HepG2 (cell line): ENCODE measurements around the gene G6PD. TPM values are rescaled to one million over a fixed set of nuclear protein-coding genes. Genes with fewer than 3 reads are reported as not detected.

Experiments
- AGO2 ChIP-seq: fragments of 200-400 bp; formaldehyde crosslinking; optimal IDR thresholded peaks from 2 replicates; pipeline ENCODE3; 2017; ENCODE audit warnings: mild to moderate bottlenecking, low read depth, low read length, moderate library complexity
- ARID2 ChIP-seq: sonication (generic); formaldehyde crosslinking; IDR thresholded peaks from 2 replicates; pipeline ENCODE4 v1.8.1; 2022; ENCODE audit warnings: mild to moderate bottlenecking, missing genetic modification reagents, borderline replicate concordance
- HNRNPK ChIP-seq: fragments of 200-400 bp; formaldehyde crosslinking; IDR thresholded peaks from 2 replicates; pipeline ENCODE4 v1.6.1; 2018; ENCODE audit warnings: low read length, low read depth, moderate library complexity, mild to moderate bottlenecking; ENCODE audit not compliant: poor library complexity, severe bottlenecking
- HNRNPL ChIP-seq: fragments of 200-400 bp; formaldehyde crosslinking; IDR thresholded peaks from 2 replicates; pipeline ENCODE4 v1.6.1; 2017; ENCODE audit warnings: mild to moderate bottlenecking, low read depth, low read length
- HOXA3 ChIP-seq: sonication (generic); formaldehyde crosslinking; IDR thresholded peaks from 2 replicates; pipeline ENCODE4 v1.5.0; 2020; ENCODE audit warnings: missing genetic modification reagents
- MATR3 ChIP-seq: sonication (generic); formaldehyde crosslinking; IDR thresholded peaks from 2 replicates; pipeline ENCODE4 v1.4.0; 2020; ENCODE audit warnings: missing genetic modification reagents
- MBNL3 ChIP-seq: fragments of 250-450 bp; sonication (Bioruptor Pico); conservative IDR thresholded peaks from 2 replicates; pipeline ENCODE4 v1.8.0; 2022; ENCODE audit warnings: mild to moderate bottlenecking, inconsistent platforms
- NFYB ChIP-seq: sonication (generic); formaldehyde crosslinking; IDR thresholded peaks from 2 replicates; pipeline ENCODE4 v1.4.0; 2020; ENCODE audit warnings: missing genetic modification reagents
- PHF21A ChIP-seq: sonication (generic); formaldehyde crosslinking; IDR thresholded peaks from 2 replicates; pipeline ENCODE4 v1.5.0; 2020; ENCODE audit warnings: mild to moderate bottlenecking, missing genetic modification reagents
- PPARG ChIP-seq: conservative IDR thresholded peaks from 2 replicates; pipeline ENCODE4 v1.6.1; 2016; ENCODE audit warnings: missing biosample characterization, missing genetic modification reagents
- REXO4 ChIP-seq: sonication (generic); formaldehyde crosslinking; IDR thresholded peaks from 2 replicates; pipeline ENCODE4 v1.8.0; 2022; ENCODE audit warnings: missing genetic modification reagents, mild to moderate bottlenecking, borderline replicate concordance
- SIN3A ChIP-seq: IDR thresholded peaks from 2 replicates; pipeline ENCODE4 v1.6.1; 2011; ENCODE audit warnings: low read depth, mild to moderate bottlenecking, control low read depth, low read length, borderline replicate concordance
- TBX3 ChIP-seq: fragments of 450-650 bp; IDR thresholded peaks from 2 replicates; pipeline ENCODE4 v1.6.1; 2017; ENCODE audit warnings: antibody characterized with exemption, mild to moderate bottlenecking, inconsistent platforms, borderline replicate concordance
- TGIF2 ChIP-seq: IDR thresholded peaks from 2 replicates; pipeline ENCODE4 v1.6.1; 2016; ENCODE audit warnings: control low read depth, missing compliant biosample characterization
- ZNF256 ChIP-seq: sonication (generic); formaldehyde crosslinking; conservative IDR thresholded peaks from 2 replicates; pipeline ENCODE4 v1.4.0; 2020; ENCODE audit warnings: missing genetic modification reagents
- ZNF451 ChIP-seq: sonication (generic); formaldehyde crosslinking; IDR thresholded peaks from 2 replicates; pipeline ENCODE4 v1.5.0; 2020; ENCODE audit warnings: mild to moderate bottlenecking, missing genetic modification reagents
- ZNF468 ChIP-seq: sonication (generic); formaldehyde crosslinking; IDR thresholded peaks from 2 replicates; pipeline ENCODE4 v1.8.0; 2022; ENCODE audit warnings: mild to moderate bottlenecking, moderate library complexity, missing genetic modification reagents
- ZNF530 ChIP-seq: sonication (generic); formaldehyde crosslinking; IDR thresholded peaks from 2 replicates; pipeline ENCODE4 v1.5.0; 2020; ENCODE audit warnings: low read depth, mild to moderate bottlenecking, missing genetic modification reagents
- ZNF543 ChIP-seq: sonication (generic); formaldehyde crosslinking; IDR thresholded peaks from 2 replicates; pipeline ENCODE4 v1.4.0; 2020; ENCODE audit warnings: mild to moderate bottlenecking, missing genetic modification reagents
- ZNF598 ChIP-seq: sonication (generic); formaldehyde crosslinking; IDR thresholded peaks from 2 replicates; pipeline ENCODE4 v1.5.1; 2020; ENCODE audit warnings: mild to moderate bottlenecking, missing genetic modification reagents, borderline replicate concordance
- ZNF629 ChIP-seq: sonication (generic); formaldehyde crosslinking; conservative IDR thresholded peaks from 2 replicates; pipeline ENCODE4 v1.5.0; 2020; ENCODE audit warnings: missing genetic modification reagents
- ZNF737 ChIP-seq: sonication (generic); formaldehyde crosslinking; IDR thresholded peaks from 2 replicates; pipeline ENCODE4 v1.5.0; 2020; ENCODE audit warnings: missing genetic modification reagents, mild to moderate bottlenecking, borderline replicate concordance
- polyA plus RNA-seq, 8 experiments: library from polyadenylated mRNA; depleted of rRNA in 3 of 8; stranded (reverse) in 7 of 8; unstranded in 1 of 8; fragments of >200 nt; fragmentation: Illumina TruSeq in 4 of 8; extraction: Trizol in 4 of 8; gene quantifications; 2 replicates each; pipeline versions ENCODE4 v1.2.1 to v1.2.3, GENCODE V29; 2011 to 2016; ENCODE audit warnings: low read depth in 4 of 8, missing spikeins in 1 of 8, mixed read lengths in 1 of 8; ENCODE audit not compliant: insufficient read depth in 1 of 8
- total RNA-seq, 5 experiments: library from RNA; depleted of rRNA; stranded (reverse); fragments of >200 nt; fragmentation: Illumina TruSeq; extraction: Trizol; gene quantifications; 2 replicates each; pipeline ENCODE4 v1.2.3, GENCODE V29; 2016; ENCODE audit warnings: low read depth in 1 of 5
- TF ChIP-seq, protein P1 (sequence below), 2 experiments: sonication (generic) in 1 of 2; formaldehyde crosslinking in 1 of 2; IDR thresholded peaks; 2 replicates each; pipeline versions ENCODE4 v1.6.1 to v1.9.0; 2014 to 2022; ENCODE audit warnings: antibody characterized with exemption in 1 of 2, borderline replicate concordance in 1 of 2, inconsistent platforms in 1 of 2, low read depth in 1 of 2, missing genetic modification reagents in 1 of 2
- TF ChIP-seq, protein P2 (sequence below): sonication (generic); formaldehyde crosslinking; IDR thresholded peaks from 2 replicates; pipeline ENCODE4 v1.5.0; 2020; ENCODE audit warnings: missing genetic modification reagents

Gene G6PD
- total and polyA plus RNA-seq, 2 of the 13 experiments (the other 11 are each of a cell fraction or from before 2014, with no cell fraction given): 18.8 to 28.8 TPM

DNA sequence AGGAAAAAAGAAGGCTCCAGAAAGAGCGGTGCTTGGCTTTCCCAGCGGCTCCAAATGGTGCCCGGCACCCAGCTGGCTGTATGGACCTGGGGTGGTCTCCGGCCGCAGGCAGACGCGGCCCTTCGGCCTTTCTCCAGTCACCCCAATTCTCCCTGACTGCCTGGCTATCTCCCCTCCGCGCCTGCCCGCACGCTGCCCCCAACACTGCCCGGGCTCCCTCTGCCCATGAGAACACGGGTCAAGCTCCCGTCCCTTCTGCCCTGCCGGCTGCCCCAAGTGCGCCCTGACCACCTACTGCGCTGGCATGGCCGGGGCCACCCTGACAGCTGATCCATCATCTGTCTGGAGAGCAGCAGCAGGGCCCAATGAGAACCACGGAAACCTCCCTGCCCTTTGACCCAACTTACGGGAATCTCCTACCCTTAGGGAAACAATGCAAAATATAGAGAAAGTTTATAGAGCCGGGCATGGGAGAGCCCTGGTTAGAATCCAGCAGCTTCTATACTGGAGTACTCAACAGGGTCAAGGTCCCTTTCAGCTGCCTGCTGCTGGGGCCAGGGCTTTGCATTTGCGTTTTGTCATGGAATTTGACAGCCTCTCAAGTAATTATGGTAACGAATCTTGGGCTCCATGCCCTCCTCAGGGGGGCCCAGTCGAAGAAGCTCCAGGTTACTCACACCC, 29.4 kb downstream of the G6PD start (continued):
- TF ChIP-seq ZNF451 (CRISPR knock-in tag) (no peak), TBX3 (no peak), ZNF629 (CRISPR knock-in tag) (no peak), ZNF737 (CRISPR knock-in tag) (no peak), HOXA3 (CRISPR knock-in tag) (peak; percentile 12; the same call in 1 of the 2 replicates), NFYB (peak; percentile 13; the same call in 1 of the 2 replicates), ZNF543 (CRISPR knock-in tag) (no peak), MATR3 (CRISPR knock-in tag) (no peak), REXO4 (CRISPR knock-in tag) (no peak), HNRNPK (no peak), ARID2 (CRISPR knock-in tag) (no peak), PHF21A (0 out of 2 replicates have a peak, but pooled peaks have one; percentile 49), ZNF256 (no peak), AGO2 (peak; percentile 52), TGIF2 (CRISPR knock-in tag) (peak; percentile 47; the same call in 1 of the 2 replicates), ZNF468 (CRISPR knock-in tag) (no peak), HNRNPL (peak; percentile 78; the same call in 1 of the 2 replicates), ZNF530 (CRISPR knock-in tag) (no peak), SIN3A (peak; percentile 54; the same call in 1 of the 2 replicates), ZNF598 (no peak), PPARG (peak; percentile 55; the same call in 1 of the 2 replicates), MBNL3 (CRISPR knock-in tag) (no peak)
- TF ChIP-seq, protein P1, sequence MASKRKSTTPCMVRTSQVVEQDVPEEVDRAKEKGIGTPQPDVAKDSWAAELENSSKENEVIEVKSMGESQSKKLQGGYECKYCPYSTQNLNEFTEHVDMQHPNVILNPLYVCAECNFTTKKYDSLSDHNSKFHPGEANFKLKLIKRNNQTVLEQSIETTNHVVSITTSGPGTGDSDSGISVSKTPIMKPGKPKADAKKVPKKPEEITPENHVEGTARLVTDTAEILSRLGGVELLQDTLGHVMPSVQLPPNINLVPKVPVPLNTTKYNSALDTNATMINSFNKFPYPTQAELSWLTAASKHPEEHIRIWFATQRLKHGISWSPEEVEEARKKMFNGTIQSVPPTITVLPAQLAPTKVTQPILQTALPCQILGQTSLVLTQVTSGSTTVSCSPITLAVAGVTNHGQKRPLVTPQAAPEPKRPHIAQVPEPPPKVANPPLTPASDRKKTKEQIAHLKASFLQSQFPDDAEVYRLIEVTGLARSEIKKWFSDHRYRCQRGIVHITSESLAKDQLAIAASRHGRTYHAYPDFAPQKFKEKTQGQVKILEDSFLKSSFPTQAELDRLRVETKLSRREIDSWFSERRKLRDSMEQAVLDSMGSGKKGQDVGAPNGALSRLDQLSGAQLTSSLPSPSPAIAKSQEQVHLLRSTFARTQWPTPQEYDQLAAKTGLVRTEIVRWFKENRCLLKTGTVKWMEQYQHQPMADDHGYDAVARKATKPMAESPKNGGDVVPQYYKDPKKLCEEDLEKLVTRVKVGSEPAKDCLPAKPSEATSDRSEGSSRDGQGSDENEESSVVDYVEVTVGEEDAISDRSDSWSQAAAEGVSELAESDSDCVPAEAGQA (IDR thresholded peaks at IDR 0.05; ENCODE audit: low read depth): no peak
- TF ChIP-seq, protein P1 (CRISPR knock-in tag; IDR thresholded peaks at IDR 0.05; ENCODE audit: borderline replicate concordance): no peak
- TF ChIP-seq, protein P2, sequence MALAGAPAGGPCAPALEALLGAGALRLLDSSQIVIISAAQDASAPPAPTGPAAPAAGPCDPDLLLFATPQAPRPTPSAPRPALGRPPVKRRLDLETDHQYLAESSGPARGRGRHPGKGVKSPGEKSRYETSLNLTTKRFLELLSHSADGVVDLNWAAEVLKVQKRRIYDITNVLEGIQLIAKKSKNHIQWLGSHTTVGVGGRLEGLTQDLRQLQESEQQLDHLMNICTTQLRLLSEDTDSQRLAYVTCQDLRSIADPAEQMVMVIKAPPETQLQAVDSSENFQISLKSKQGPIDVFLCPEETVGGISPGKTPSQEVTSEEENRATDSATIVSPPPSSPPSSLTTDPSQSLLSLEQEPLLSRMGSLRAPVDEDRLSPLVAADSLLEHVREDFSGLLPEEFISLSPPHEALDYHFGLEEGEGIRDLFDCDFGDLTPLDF (CRISPR knock-in tag): no peak
